HG03565 (cell line): ENCODE results near the gene MVD.
"Not testable (repeated sequence)": the region's sequence is repeated elsewhere in the genome, so short reads cannot be mapped to it uniquely, and the experiment has no call there.

Source experiments
- ATAC-seq: cut with Tn5 transposase; IDR thresholded peaks from one replicate; pipeline ENCODE4 v1.9.1; 2021; ENCODE audit warnings: mild to moderate bottlenecking, moderate library complexity; ENCODE audit not compliant: unreplicated experiment

MVD gene

DNA sequence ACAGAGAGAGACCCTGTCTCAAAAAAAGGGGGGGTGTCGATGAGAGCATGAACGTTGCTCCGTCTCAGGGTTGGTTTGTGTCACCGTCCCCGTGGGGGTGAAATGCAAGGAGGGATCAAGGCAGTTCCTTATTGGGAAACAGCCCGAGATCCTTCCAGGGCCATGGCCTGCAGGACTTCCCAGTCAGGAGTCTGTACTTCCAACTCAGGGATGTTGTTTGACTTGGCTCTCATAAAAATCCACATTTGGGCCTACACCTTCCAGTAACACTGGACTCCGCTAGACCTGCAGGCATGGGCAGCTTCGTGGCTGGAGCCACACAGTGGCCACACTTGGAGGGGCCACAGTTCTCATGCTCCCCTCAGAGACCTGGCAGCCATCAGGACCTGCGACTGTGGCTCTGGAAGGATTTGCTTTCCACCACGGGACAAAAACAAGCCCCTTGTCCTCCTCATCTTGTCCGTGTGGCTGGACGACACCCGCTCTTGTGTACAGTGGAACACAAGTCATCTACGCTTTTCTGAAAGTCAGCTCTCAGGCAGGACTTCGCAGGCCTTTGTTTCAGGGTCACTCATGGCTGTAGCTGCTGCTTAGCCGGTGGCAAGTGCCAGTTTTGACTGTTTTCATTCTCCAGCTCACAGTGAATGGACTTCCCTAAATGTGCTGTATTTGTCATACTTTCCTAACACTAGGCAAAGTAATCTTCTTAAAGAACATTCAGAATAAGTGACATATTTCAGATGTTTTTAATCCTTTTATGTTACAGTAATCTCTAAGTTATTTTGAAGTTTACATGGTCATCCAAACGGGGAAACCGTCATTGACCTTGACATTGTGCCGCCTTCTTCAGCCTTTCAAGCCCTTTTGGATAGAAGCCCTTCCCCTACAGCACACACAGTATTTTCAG, 48.7 kb downstream of the MVD start:
- ATAC-seq, result no peak

DNA sequence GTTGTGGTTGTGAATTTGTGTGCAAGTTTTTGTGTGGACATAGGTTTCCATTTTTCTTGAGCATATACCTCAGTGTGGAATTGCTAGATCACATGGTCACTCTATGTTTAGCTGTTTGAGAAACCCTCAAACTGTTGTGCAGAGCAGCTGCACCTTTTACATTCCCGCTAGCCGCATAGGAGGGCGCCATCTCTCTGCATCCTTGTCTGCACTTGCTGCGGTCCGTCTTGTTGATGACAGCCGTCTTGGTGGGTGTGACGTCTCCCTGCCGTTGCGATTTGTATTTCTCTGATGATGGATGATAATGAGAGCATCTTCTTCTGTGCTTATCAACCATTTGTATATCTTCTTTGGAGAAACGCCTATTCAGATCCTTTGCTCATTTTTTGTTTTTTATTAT, 49.6 kb downstream of the MVD start:
- no peak for ATAC-seq

GRCh38 chr16:88610909-88611812, 51.7 kb downstream of the MVD start:
- ATAC-seq, result no peak

- ATAC-seq, result no peak
Observed at GRCh38 chr16:88610080-88610479, 52.8 kb downstream of the MVD start.

- ATAC-seq, result not testable (repeated sequence)
Observed at GRCh38 chr16:88609426-88609825, 53.5 kb downstream of the MVD start.

DNA sequence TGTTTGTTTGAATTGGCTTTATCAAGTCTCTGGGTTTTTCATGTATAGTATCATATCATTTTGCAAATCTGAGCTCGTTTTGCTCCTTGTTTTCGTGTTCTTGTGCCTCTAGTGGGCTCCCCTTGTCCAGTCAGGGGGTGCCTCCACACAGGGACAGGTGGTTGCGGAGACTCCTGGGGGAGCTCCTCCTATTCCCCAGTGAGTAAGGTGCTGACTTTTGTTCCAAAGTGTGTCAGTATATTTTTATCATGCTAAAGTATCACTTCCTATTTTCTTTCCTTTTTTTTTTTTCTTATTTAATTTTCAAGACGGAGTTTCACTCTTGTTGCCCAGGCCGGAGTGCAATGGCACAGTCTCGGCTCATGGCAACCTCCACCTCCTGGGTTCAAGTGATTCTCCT, 54.8 kb downstream of the MVD start:
- ATAC-seq, result no peak

GRCh38 chr16:88606148-88606757, 56.6 kb downstream of the MVD start:
- no peak for ATAC-seq

- ATAC-seq, result no peak
Observed at GRCh38 chr16:88605186-88606147, 57.4 kb downstream of the MVD start.

GRCh38 chr16:88602091-88602490, 60.8 kb downstream of the MVD start:
- ATAC-seq, result no peak
